Neural crest cell (in vitro differentiated cells): ENCODE measurements around the gene MARK1. TPM values are rescaled to one million over a fixed set of nuclear protein-coding genes. Genes with fewer than 3 reads are reported as not detected.
A peak's percentile ranks its signal among the peaks of the same experiment; 100 is the strongest.

Source experiments
- DNase-seq: peaks from one replicate; pipeline ENCODE4 v3.0.0; 2021; ENCODE audit warnings: low read depth, mixed read lengths, low spot score
- H3K27ac Mint-ChIP-seq: one replicate; pipeline ENCODE4 v1.8.0; 2021; ENCODE audit warnings: mild to moderate bottlenecking, mixed read lengths; ENCODE audit not compliant: unreplicated experiment
- H3K27me3 Mint-ChIP-seq: 2 replicates; pipeline ENCODE4 v1.8.0; 2021; ENCODE audit warnings: low read depth, mild to moderate bottlenecking, mixed read lengths
- H3K36me3 Mint-ChIP-seq: 2 replicates; pipeline ENCODE4 v1.8.0; 2021; ENCODE audit warnings: low read depth, mild to moderate bottlenecking, mixed read lengths
- H3K4me1 Mint-ChIP-seq: 2 replicates; pipeline ENCODE4 v1.8.0; 2021; ENCODE audit warnings: mixed read lengths
- H3K4me3 Mint-ChIP-seq: one replicate; pipeline ENCODE4 v1.8.0; 2021; ENCODE audit warnings: mild to moderate bottlenecking, mixed read lengths
- H3K9me3 Mint-ChIP-seq: 2 replicates; pipeline ENCODE4 v1.8.0; 2021; ENCODE audit warnings: mixed read lengths
- CTCF ChIP-seq: fragments of 200-600 bp; sonication (generic); conservative IDR thresholded peaks from 2 replicates; pipeline ENCODE4 v1.5.0; 2021; ENCODE audit warnings: antibody characterized with exemption, mild to moderate bottlenecking
- total RNA-seq: library from RNA; stranded (reverse); gene quantifications from 2 replicates; pipeline ENCODE4 v1.2.1, GENCODE V29; 2021

MARK1 gene
- total RNA-seq, 1 donor from 2014 or later: 14.6 TPM

GRCh38 chr1:220685879-220686278, 157.9 kb downstream of the MARK1 start:
- no peak overlapping the region for H3K4me3 Mint-ChIP-seq
- H3K36me3 Mint-ChIP-seq: no peaks in the 10 kb centered on the region
- peak; percentile 24 for TF ChIP-seq CTCF
- no peak overlapping the region for H3K27ac Mint-ChIP-seq
- no peak for DNase-seq
- H3K27me3 Mint-ChIP-seq: peaks cover 22% of the 10 kb centered on the region
- peaks cover 5% of the 10 kb centered on the region for H3K4me1 Mint-ChIP-seq
- H3K9me3 Mint-ChIP-seq: no peaks in the 10 kb centered on the region

- peak overlapping the region; percentile 11 for H3K4me3 Mint-ChIP-seq
- H3K27me3 Mint-ChIP-seq: peaks cover 41% of the 10 kb centered on the region
- no peak for TF ChIP-seq CTCF
- H3K4me1 Mint-ChIP-seq: peaks cover 5% of the 10 kb centered on the region
- H3K27ac Mint-ChIP-seq: no peak overlapping the region
- H3K9me3 Mint-ChIP-seq: no peaks in the 10 kb centered on the region
- H3K36me3 Mint-ChIP-seq: no peaks in the 10 kb centered on the region
- no peak for DNase-seq
Measured at GRCh38 chr1:220687809-220688208, 159.9 kb downstream of the MARK1 start.

- no peak for DNase-seq
- TF ChIP-seq CTCF: no peak
- Mint-ChIP-seq H3K27ac (no peak overlapping the region), H3K4me1 (peaks cover 5% of the 10 kb centered on the region), H3K36me3 (no peaks in the 10 kb centered on the region), H3K9me3 (no peaks in the 10 kb centered on the region), H3K27me3 (peaks cover 53% of the 10 kb centered on the region), H3K4me3 (peak overlapping the region; percentile 85)
Measured at GRCh38 chr1:220689666-220690065, 161.7 kb downstream of the MARK1 start.

GRCh38 chr1:220690140-220691052, 162.5 kb downstream of the MARK1 start, which contains the start of gene C1orf115:
Gene C1orf115 (plus strand): TSS chr1:220690363. CDS start chr1:220690403, 40 bp downstream.
- Mint-ChIP-seq H3K27me3 (peaks cover 53% of the 10 kb centered on the region), H3K27ac (peak within 1 kb of the TSS; percentile 62), H3K36me3 (no peaks in the 10 kb centered on the region), H3K9me3 (no peaks in the 10 kb centered on the region), H3K4me3 (peak within 1 kb of the TSS; percentile 85), H3K4me1 (peaks cover 5% of the 10 kb centered on the region)
- DNase-seq: peak; percentile 78
- TF ChIP-seq CTCF: peak; percentile 100

GRCh38 chr1:220691053-220691684, 163.2 kb downstream of the MARK1 start:
- Mint-ChIP-seq H3K4me1 (peaks cover 5% of the 10 kb centered on the region), H3K27ac (no peak overlapping the region), H3K36me3 (no peaks in the 10 kb centered on the region), H3K4me3 (peak overlapping the region; percentile 80), H3K27me3 (peaks cover 53% of the 10 kb centered on the region), H3K9me3 (no peaks in the 10 kb centered on the region)
- TF ChIP-seq CTCF: no peak
- DNase-seq: no peak
